ENCODE results near the gene GP1BB. TPM values are rescaled to one million over a fixed set of nuclear protein-coding genes. Genes with fewer than 3 reads are reported as not detected.

The GP1BB gene
- total RNA-seq, 2 experiments from 2014 or later: not detected

- H3K27me3 Mint-ChIP-seq: peaks cover 15% of the 10 kb centered on the region
- intact Hi-C loops (cut with micrococcal nuclease): no loop called here
- no peaks in the 10 kb centered on the region for H3K36me3 Mint-ChIP-seq (ENCODE audit: low read depth)
- no peak for DNase-seq
- ATAC-seq: no peak
- peak overlapping the region; percentile 12 for H3K4me3 Mint-ChIP-seq
- H3K9me3 Mint-ChIP-seq: no peaks in the 10 kb centered on the region
- CTCF ChIA-PET: interaction anchor here (1.0 to 2.7 kb wide), 4 partner anchors 8 to 36 kb away, joined by 3 to 10 read pairs (median 5); partner anchors contain the start of gene GP1BB
- TF ChIP-seq CTCF (IDR thresholded peaks at IDR 0.05): no peak
- POLR2A ChIA-PET: no interaction called here
- peaks cover 6% of the 10 kb centered on the region for H3K4me1 Mint-ChIP-seq (ENCODE audit: low read depth)
- no peak overlapping the region for H3K27ac Mint-ChIP-seq
Observed at GRCh38 chr22:19715188-19715930, 8.0 kb upstream of the GP1BB start.

GRCh38 chr22:19716041-19716828 lies 7.1 kb upstream of the GP1BB start:
- peaks cover 6% of the 10 kb centered on the region for H3K4me1 Mint-ChIP-seq (ENCODE audit: low read depth)
- H3K9me3 Mint-ChIP-seq: no peaks in the 10 kb centered on the region
- H3K4me3 Mint-ChIP-seq: no peak overlapping the region
- intact Hi-C loops (cut with micrococcal nuclease): no loop called here
- H3K36me3 Mint-ChIP-seq (ENCODE audit: low read depth): no peaks in the 10 kb centered on the region
- ATAC-seq: no peak
- ChIA-PET POLR2A (no interaction called here), CTCF (interaction anchor here (0.9 to 2.7 kb wide), 6 partner anchors 8 to 194 kb away, joined by 3 to 10 read pairs (median 4); partner anchors contain the start of gene GP1BB)
- peaks cover 23% of the 10 kb centered on the region for H3K27me3 Mint-ChIP-seq
- no peak overlapping the region for H3K27ac Mint-ChIP-seq
- no peak for DNase-seq
- TF ChIP-seq CTCF (IDR thresholded peaks at IDR 0.05): no peak

GRCh38 chr22:19716829-19717105 lies 6.6 kb upstream of the GP1BB start:
- H3K27ac Mint-ChIP-seq: no peak overlapping the region
- H3K9me3 Mint-ChIP-seq: no peaks in the 10 kb centered on the region
- TF ChIP-seq CTCF (IDR thresholded peaks at IDR 0.05): no peak
- no peak overlapping the region for H3K4me3 Mint-ChIP-seq
- no peak for DNase-seq
- peaks cover 25% of the 10 kb centered on the region for H3K27me3 Mint-ChIP-seq
- CTCF ChIA-PET: interaction anchor here (0.9 to 2.7 kb wide), 4 partner anchors 14 to 194 kb away, joined by 3 to 10 read pairs (median 6); no protein-coding TSS in a partner anchor
- ATAC-seq: no peak
- POLR2A ChIA-PET: no interaction called here
- H3K4me1 Mint-ChIP-seq (ENCODE audit: low read depth): peaks cover 6% of the 10 kb centered on the region
- intact Hi-C loops (cut with micrococcal nuclease): no loop called here
- no peaks in the 10 kb centered on the region for H3K36me3 Mint-ChIP-seq (ENCODE audit: low read depth)

- Mint-ChIP-seq H3K36me3 (ENCODE audit: low read depth) (no peaks in the 10 kb centered on the region), H3K9me3 (no peaks in the 10 kb centered on the region), H3K27ac (no peak overlapping the region), H3K27me3 (peaks cover 25% of the 10 kb centered on the region), H3K4me1 (ENCODE audit: low read depth) (peaks cover 6% of the 10 kb centered on the region), H3K4me3 (peak overlapping the region; percentile 17)
- ATAC-seq (no peak), DNase-seq (no peak)
- TF ChIP-seq CTCF (IDR thresholded peaks at IDR 0.05): no peak
- POLR2A ChIA-PET: no interaction called here
- intact Hi-C loops (cut with micrococcal nuclease): no loop called here
- CTCF ChIA-PET: interaction anchor here (0.9 to 2.7 kb wide), 4 partner anchors 13 to 193 kb away, joined by 3 to 10 read pairs (median 6); no protein-coding TSS in a partner anchor
Observed at GRCh38 chr22:19717181-19717580, 6.2 kb upstream of the GP1BB start.
